Activated CD8-positive, alpha-beta memory T cell treated with anti-CD3 and anti-CD28 coated beads, Interleukin-2, amount 50 U/mL, for 24 hours (primary cell): ENCODE results near the gene CATSPERZ.
"Not testable (repeated sequence)": the region's sequence is repeated elsewhere in the genome, so short reads cannot be mapped to it uniquely, and the experiment has no call there.

Experiments used
- DNase-seq: peaks from one replicate; pipeline ENCODE4 v3.0.0-alpha.2; 2020; ENCODE audit errors: extremely low read depth

Gene CATSPERZ

DNA sequence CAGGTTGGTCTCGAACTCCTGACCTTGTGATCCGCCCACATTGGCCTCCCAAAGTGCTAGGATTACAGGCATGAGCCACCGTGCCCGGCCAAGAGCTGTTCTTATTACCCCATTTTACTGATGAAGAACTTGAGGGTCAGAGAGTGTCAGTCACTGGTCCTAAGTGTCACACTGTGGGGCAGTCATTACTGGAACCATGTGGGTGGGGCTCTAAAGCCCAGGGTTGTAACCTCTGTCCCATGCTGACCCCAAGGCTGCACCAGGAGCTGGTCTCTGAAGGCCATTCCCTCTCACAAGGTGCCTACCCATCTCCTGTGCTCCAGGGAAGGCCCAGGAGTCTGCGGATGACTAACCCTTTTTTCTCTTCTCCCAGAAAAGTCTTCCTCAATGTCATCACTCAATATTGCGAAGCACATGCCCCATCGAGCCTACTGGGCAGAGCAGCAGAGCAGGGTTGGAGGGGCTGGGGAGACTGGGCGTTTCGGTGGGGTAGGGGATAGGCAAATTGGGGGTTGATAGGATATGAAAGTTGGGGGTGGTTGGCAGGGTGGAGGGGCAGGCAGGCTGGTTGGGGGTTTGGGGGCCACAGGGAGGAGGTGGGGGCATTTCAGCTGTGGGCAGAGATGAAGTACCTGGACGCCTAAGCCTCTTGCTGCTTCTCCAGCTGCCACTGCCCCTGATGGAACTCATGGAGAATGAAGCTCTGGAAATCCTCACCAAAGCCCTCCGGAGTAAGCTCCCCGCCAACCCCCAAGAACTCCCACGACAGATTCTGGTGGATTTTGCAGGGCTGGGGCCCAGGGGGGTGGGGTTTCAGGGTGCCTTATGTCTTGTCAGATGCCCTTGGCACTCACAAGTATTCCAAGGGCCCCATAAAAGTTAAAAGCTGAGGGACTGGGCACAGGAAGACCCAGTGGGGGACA, 3.2 kb downstream of the CATSPERZ start:
- no peak for DNase-seq

DNA sequence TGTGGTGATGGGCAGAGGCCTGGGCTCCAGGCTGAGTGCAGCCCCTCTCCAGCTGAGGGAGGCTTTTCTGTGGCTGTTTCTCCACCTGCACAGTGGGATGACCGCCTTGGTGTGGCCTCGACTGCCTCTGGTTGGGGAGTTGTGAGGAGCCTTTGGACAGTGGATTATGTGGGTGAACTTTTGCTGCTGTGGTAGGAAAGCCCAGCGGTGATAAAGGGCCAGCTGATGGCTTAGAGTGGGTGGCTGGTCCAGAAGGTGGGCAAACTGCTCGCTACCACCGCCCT, 3.8 kb downstream of the CATSPERZ start:
- no peak for DNase-seq

DNA sequence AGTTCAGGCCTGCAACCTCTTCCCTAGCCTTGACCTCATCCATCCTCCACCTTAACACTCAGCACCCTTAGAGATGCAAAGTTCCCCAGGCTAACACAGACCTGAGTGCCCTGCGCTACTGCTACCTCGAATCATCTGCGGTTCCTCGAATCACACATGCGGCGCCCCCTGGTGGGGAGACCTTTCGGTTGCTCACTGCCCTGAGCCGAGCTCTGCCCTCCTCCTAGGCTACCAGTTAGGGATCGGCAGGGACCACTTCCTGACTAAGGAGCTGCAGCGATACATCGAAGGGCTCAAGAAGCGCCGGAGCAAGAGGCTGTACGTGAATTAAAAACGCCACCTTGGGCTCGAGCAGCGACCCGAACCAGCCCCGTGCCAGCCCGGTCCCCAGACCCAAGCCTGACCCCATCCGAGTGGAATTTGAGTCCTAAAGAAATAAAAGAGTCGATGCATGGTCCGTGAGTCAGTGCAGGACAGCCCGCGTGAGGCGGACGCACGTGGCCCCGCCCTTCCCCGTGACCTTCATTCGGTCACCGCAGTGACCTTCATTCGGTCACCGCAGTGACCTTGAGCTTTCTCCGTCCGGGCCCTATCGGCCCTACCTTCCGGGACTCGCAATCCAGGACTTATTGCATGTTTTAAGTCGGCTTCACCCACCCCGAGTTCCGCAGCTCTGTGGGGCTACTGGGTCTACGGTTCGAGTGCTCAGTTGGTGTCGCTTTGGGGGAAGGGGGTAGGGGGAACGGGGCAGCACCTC, 4.3 kb downstream of the CATSPERZ start:
- DNase-seq = peak; percentile 90

DNA sequence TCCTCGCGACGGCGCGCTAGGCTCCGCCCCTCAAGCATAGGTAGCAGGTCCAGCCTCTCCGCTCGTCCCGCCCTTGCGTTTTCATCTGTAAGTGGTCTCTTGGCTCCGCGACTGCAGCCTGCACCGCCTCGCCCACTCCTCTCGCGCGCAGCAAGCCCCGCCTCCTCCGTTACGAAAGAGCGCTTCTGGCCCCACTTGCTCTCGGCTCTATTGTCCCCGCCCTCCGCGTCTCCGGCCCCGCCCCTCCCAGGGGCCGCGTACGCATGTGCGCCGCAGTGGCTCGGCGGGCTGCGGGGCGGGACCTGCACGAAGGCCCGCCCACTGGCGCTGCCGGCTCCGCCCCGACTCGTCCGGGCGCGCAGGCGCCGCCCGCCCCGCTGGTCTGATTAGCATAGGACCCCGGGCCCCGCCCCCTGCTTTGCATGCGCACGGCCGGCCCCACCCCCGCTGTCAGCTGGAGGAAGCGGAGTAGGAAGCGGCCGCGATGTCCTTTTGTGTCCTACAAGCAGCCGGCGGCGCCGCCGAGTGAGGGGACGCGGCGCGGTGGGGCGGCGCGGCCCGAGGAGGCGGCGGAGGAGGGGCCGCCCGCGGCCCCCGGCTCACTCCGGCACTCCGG, 5.0 kb downstream of the CATSPERZ start, which contains the start of gene ESRRA:
ESRRA (plus strand) TSS at position 450 of the 616 bp plus-strand sequence. CDS start 1,656 bp downstream, outside the sequence.
- peak; percentile 98 for DNase-seq

DNA sequence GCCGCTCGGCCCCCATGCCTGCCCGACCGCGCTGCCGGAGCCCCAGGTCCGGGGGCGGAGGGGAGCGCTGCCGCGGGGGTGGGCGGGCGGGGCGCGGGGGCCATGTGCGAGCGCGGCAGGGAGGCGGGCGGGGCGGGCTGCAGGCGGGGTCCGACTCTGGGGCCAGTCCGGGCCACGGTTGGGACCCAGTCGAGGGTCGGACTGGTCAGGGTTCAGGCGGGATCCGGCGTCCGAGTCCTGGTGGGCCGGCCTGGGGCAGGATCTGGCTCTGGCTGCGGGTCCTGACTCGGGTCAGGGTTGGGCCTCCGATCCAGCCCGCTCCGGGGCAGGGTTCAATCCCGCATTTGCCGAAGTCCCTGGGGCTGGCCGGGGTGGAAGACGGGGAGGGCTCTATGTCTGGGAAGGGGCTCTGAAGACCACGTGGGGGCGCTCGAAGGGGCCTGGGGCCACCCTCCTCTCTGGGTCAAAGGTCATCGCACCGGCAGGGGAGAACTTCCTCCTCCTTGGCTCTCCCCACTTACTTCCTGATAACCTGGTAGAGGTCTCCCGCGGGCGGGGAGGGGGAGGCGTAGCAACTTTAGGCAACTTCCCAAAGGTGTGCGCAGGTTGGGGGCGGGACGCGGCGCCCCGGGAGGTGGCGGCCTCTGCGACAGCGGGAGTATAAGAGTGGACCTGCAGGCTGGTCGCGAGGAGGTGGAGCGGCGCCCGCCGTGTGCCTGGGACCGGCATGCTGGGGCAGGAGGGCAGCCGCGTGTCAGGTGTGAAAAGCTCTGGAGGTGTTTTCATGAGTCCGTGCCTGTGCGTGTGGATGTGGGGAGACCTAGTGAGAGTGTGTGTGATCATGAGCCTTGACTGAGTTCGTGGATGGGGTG, 5.8 kb downstream of the CATSPERZ start:
- peak; percentile 34 for DNase-seq

DNA sequence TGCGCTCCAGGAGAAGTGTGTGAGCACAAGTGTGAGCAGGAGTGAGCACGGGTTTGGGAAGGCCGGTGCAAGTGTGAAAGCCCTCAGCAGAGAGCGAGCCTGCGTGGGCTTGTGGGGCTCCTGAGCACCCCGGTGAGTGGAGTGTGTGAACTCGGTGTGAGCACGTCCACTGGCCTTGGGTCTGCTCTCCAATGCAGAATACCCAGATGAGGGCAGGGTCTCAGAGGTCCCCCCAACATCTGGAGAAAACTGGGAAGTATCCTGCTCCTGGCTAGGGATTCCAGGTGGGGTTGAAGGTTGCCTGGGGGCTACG, 6.4 kb downstream of the CATSPERZ start:
- DNase-seq = no peak

DNA sequence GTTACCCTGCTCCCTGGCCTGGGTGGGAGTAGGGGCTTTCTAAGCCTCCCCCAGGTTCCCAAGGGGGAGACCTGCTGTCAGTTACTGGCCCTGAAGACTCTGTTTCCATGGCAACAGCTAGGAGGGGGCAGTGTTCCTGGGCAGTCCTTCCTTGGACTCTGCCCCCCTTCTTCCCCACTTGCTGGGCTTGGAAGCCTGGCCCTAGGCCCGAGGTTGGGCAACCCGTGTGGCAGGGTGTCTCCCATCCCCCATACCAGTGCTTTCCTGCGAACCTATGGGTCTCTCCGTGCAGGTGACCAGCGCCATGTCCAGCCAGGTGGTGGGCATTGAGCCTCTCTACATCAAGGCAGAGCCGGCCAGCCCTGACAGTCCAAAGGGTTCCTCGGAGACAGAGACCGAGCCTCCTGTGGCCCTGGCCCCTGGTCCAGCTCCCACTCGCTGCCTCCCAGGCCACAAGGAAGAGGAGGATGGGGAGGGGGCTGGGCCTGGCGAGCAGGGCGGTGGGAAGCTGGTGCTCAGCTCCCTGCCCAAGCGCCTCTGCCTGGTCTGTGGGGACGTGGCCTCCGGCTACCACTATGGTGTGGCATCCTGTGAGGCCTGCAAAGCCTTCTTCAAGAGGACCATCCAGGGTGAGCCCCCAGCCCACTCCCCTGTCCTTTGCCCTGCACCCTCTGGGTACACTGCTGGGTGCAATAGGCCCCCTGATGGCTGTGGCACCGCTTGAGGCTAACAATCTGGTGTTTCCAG, 6.9 kb downstream of the CATSPERZ start:
- DNase-seq = no peak

DNA sequence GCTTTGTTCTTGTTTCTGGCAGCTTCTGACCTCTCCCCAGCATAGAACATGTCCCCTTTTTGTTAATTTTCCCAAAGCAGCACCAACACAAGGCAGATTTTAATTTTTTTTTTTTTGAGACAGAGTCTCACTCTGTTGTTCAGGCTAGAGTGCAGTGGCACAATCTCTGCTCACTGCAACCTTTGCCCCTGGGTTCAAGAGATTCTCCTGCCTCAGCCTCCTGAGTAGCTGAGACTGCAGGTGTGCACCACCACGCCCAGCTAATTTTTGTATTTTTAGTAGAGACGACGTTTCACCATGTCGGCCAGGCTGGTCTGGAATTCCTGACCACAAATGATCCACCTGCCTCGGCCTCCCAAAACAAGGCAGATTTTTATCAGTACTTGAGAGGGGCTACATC, 7.6 kb downstream of the CATSPERZ start:
- DNase-seq = not testable (repeated sequence)

DNA sequence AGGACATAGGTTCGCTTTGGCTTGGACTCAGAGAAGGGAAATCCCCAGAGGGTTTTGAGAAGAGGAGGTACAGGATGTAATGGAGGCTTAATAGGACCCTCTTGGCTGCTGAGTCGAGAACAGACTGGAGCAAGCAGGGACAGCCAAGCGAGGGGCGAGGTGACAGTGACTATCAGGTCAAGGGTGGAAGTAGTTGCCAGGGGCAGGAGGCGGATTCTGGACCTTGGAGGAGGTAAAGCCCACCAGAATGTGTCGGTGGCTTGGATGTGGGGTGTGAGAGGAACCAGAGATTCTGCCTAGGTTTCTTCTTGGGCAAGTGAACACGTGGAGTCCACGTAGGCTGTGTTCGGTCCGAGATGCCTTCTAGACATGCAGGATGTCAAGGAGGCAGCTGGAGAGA, 12.8 kb downstream of the CATSPERZ start:
- no peak for DNase-seq

DNA sequence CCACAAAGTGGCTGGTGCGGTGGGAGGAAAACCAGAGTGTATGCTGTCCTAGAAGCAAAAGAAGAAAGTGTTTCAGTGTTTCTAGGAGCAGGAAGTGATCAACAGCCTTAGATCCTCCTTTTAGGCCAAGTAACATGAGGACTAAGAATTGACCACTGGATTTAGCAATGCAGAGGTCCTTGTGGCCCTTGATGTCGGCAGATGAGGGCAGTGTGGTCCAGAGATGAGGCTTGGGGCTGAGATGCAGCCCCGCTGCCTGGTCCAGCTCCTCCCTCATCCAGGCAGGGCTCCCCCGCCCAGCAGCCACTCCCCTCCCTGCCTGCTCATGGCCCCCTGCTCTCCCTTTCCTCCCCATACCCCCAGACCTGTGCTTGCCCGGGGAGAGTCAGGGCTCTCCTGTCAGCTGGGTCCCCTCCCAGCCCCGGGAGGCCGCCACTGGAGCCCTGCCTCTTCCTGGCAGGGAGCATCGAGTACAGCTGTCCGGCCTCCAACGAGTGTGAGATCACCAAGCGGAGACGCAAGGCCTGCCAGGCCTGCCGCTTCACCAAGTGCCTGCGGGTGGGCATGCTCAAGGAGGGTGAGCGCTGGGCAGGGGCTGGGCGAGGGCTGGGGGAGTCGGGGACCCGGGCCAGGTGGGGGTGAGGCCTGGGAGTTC, 13.5 kb downstream of the CATSPERZ start:
- no peak for DNase-seq

DNA sequence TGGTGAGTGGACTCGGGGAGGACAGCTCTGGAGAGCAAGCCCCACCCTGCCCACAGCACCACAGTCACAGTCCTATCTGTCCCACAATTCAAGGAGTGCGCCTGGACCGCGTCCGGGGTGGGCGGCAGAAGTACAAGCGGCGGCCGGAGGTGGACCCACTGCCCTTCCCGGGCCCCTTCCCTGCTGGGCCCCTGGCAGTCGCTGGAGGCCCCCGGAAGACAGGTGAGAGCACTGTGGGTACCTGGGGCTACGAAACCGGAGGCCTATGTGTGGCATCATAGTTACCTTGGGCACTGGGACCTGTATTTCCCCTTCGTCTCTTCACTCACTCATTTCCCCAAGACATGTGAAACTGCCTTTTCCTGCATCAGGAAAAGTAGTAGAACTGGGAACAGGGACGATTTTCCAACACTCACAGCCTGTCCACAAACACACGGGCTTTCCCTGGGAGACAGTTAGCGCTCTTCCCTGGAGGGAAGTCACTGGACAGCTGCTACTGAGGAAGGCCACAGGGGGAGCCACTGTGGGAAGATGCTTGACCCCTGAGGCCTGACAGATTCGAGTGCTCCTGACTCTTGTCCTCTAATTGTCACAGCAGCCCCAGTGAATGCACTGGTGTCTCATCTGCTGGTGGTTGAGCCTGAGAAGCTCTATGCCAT, 14.1 kb downstream of the CATSPERZ start:
- DNase-seq = no peak

DNA sequence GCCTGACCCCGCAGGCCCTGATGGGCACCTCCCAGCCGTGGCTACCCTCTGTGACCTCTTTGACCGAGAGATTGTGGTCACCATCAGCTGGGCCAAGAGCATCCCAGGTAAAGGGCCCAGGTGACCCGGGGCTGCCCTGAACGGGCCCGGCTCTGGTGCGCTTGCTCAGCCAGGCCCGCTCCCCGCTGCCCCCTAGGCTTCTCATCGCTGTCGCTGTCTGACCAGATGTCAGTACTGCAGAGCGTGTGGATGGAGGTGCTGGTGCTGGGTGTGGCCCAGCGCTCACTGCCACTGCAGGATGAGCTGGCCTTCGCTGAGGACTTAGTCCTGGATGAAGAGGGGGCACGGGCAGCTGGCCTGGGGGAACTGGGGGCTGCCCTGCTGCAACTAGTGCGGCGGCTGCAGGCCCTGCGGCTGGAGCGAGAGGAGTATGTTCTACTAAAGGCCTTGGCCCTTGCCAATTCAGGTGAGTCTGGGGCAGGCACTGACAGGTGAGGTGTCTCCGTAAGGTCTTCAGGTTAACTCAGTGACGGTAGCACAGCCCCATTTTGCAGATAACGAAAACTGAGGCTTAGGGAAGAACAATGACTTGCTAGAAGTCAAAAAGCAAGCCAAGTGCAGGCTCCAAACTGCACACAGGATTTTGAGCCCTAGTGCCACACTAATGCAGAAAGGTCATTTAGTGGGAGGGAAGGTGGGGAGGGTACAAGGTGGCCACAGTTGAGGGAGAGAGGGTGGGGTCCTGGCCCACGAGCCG, 14.8 kb downstream of the CATSPERZ start:
- DNase-seq = no peak

DNA sequence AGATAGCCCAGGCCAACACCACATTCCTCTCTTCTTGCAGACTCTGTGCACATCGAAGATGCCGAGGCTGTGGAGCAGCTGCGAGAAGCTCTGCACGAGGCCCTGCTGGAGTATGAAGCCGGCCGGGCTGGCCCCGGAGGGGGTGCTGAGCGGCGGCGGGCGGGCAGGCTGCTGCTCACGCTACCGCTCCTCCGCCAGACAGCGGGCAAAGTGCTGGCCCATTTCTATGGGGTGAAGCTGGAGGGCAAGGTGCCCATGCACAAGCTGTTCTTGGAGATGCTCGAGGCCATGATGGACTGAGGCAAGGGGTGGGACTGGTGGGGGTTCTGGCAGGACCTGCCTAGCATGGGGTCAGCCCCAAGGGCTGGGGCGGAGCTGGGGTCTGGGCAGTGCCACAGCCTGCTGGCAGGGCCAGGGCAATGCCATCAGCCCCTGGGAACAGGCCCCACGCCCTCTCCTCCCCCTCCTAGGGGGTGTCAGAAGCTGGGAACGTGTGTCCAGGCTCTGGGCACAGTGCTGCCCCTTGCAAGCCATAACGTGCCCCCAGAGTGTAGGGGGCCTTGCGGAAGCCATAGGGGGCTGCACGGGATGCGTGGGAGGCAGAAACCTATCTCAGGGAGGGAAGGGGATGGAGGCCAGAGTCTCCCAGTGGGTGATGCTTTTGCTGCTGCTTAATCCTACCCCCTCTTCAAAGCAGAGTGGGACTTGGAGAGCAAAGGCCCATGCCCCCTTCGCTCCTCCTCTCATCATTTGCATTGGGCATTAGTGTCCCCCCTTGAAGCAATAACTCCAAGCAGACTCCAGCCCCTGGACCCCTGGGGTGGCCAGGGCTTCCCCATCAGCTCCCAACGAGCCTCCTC, 15.7 kb downstream of the CATSPERZ start:
- DNase-seq = not testable (repeated sequence)

DNA sequence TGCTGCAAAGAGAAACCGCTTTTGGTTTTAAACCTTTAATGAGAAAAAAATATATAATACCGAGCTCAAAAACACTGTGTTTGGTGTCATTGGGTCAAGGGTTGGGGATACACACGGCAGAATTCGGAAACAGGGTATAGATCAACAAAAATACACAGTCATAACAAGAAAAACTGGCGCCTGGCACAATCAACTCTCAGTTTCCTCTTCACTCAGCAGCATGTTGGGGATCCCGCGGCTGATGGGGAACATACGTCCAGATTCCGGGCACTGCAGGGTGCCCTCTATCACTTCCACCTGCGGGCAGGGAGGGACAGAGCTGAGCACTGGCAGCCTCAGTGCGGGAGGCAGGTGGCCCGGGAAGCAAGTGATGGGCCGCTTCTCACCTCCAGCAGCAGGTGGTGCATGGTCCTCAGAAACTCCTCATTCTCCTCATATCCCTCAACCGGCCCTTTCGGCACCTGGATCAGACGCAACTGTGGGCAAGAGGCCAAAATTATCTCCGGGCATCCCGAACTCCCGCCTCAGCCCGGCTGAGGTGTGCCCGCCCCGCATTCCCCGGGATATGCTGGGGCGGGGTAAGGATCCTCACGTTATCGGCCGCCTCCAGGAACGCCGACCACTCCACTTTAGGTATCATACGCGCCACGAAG, 16.6 kb downstream of the CATSPERZ start:
- no peak for DNase-seq

DNA sequence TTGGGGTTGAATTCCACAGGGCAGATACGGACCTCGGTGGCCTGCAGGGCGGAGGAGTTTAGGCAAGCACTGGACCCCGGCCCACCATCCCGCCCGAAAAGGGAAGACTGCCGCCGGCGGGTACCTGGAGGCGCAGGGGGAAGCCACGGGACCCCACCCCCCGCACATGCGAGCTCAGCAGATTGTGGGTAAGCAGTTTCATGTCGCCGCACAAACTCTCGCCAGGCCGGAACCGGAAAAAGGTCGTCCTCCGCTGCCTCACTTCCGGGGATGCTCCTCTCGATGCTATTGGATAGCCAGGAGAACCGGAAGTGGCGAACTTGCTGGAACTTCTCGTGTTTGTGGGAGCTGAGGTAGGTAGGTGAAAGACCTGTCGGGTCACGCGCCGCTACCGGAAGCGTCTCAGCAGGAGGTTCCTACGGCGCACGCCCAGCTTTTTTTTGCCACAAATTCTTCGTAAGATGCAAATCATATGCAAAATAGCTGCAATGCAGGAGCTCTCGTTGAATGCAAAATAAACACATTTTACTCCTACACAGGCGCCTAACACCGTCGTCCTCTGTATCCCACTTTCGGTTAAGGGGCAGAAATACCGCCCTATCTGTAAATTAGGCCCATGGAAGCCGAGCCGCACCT, 17.3 kb downstream of the CATSPERZ start, which contains the start of gene TRMT112:
TRMT112 (minus strand) TSS at position 235 of the 636 bp plus-strand sequence; CDS start at position 202, 33 bp downstream.
- peak; percentile 94 for DNase-seq

DNA sequence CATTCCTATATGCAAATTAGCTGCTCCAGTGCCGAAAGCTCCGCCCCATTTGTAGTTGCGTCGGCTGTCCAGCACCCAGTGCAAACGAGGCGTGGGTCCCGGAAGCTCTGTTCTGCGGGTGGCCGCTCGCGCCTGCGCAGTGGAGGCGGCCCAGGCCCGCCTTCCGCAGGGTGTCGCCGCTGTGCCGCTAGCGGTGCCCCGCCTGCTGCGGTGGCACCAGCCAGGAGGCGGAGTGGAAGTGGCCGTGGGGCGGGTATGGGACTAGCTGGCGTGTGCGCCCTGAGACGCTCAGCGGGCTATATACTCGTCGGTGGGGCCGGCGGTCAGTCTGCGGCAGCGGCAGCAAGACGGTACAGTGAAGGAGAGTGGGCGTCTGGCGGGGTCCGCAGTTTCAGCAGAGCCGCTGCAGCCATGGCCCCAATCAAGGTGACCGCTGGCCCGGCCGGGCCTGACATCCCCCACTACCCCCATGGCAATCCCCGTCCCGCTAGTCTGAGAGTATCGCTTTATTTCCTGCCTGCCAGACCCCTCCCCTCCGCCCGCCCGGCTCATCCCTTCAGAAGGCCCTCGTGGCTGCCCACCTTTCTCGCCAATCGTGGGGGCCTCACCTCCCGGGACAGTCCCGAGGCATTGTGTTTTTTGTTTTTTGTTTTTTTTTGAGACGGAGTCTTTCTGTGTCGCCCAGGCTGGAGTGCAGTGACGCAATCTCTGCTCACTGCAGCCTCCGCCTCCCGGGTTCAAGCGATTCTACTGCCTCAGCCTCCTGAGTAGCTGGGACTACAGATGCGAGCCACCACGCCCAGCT, 18.0 kb downstream of the CATSPERZ start, which contains the start of gene PRDX5:
PRDX5 (plus strand) TSS at position 161 of the 805 bp plus-strand sequence; CDS start at position 256, 95 bp downstream.
- peak; percentile 83 for DNase-seq
